ENCODE measurements around the gene NUP93.

- TF ChIP-seq POLR2AphosphoS5 (IDR thresholded peaks at IDR 0.05; ENCODE audit: insufficient read depth, low read depth, low read length) (no peak), CTCF (IDR thresholded peaks at IDR 0.05; ENCODE audit: extremely low read depth in 1 of 2, insufficient read depth in 1 of 2, low read depth in 1 of 2, low read length in 2 of 2) (no peak)
Measured at GRCh38 chr16:56774016-56774680, 44.2 kb downstream of the NUP93 start.
